ENCODE measurements around the gene MLXIPL.

Gene MLXIPL

GRCh38 chr7:73652541-73652949 is 28.2 kb upstream of the MLXIPL start:
- no peak for ATAC-seq
- TF ChIP-seq ESRRG (CRISPR knock-in tag; IDR thresholded peaks at IDR 0.05), result no peak
- no peak for TF ChIP-seq GLIS3 (CRISPR knock-in tag; IDR thresholded peaks at IDR 0.05)
- TF ChIP-seq ZNF70 (CRISPR knock-in tag; IDR thresholded peaks at IDR 0.05), result no peak
- no peak for TF ChIP-seq BACH2 (CRISPR knock-in tag; IDR thresholded peaks at IDR 0.05; ENCODE audit: borderline replicate concordance)
- TF ChIP-seq, protein P1, sequence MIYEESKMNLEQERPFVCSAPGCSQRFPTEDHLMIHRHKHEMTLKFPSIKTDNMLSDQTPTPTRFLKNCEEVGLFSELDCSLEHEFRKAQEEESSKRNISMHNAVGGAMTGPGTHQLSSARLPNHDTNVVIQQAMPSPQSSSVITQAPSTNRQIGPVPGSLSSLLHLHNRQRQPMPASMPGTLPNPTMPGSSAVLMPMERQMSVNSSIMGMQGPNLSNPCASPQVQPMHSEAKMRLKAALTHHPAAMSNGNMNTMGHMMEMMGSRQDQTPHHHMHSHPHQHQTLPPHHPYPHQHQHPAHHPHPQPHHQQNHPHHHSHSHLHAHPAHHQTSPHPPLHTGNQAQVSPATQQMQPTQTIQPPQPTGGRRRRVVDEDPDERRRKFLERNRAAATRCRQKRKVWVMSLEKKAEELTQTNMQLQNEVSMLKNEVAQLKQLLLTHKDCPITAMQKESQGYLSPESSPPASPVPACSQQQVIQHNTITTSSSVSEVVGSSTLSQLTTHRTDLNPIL (CRISPR knock-in tag; IDR thresholded peaks at IDR 0.05; ENCODE audit: low read depth), result no peak
- TF ChIP-seq, protein P2, sequence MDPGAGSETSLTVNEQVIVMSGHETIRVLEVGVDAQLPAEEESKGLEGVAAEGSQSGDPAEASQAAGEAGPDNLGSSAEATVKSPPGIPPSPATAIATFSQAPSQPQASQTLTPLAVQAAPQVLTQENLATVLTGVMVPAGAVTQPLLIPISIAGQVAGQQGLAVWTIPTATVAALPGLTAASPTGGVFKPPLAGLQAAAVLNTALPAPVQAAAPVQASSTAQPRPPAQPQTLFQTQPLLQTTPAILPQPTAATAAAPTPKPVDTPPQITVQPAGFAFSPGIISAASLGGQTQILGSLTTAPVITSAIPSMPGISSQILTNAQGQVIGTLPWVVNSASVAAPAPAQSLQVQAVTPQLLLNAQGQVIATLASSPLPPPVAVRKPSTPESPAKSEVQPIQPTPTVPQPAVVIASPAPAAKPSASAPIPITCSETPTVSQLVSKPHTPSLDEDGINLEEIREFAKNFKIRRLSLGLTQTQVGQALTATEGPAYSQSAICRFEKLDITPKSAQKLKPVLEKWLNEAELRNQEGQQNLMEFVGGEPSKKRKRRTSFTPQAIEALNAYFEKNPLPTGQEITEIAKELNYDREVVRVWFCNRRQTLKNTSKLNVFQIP (CRISPR knock-in tag; IDR thresholded peaks at IDR 0.05; ENCODE audit: borderline replicate concordance, low read depth), result no peak
- TF ChIP-seq CSRNP3 (CRISPR knock-in tag; IDR thresholded peaks at IDR 0.05), result no peak
- no peak for TF ChIP-seq ZFP3 (CRISPR knock-in tag; IDR thresholded peaks at IDR 0.05)
- no peak for TF ChIP-seq PPARA (CRISPR knock-in tag; IDR thresholded peaks at IDR 0.05; ENCODE audit: borderline replicate concordance)
- TF ChIP-seq SNAI2 (CRISPR knock-in tag; IDR thresholded peaks at IDR 0.05), result no peak
- no peak for TF ChIP-seq ZNF8 (CRISPR knock-in tag; IDR thresholded peaks at IDR 0.05)
- TF ChIP-seq CSDC2 (CRISPR knock-in tag; IDR thresholded peaks at IDR 0.05), result no peak
- no peak for TF ChIP-seq TCF4 (CRISPR knock-in tag; IDR thresholded peaks at IDR 0.05; ENCODE audit: borderline replicate concordance)
- no peak for TF ChIP-seq ARNTL (CRISPR knock-in tag; IDR thresholded peaks at IDR 0.05; ENCODE audit: borderline replicate concordance, low read depth)
- TF ChIP-seq ZFP30 (CRISPR knock-in tag; IDR thresholded peaks at IDR 0.05), result no peak
- no peak for TF ChIP-seq TOX (CRISPR knock-in tag; IDR thresholded peaks at IDR 0.05; ENCODE audit: borderline replicate concordance)

- ATAC-seq, result no peak
- TF ChIP-seq ZFP3 (CRISPR knock-in tag; IDR thresholded peaks at IDR 0.05), result no peak
- TF ChIP-seq TCF4 (CRISPR knock-in tag; IDR thresholded peaks at IDR 0.05; ENCODE audit: borderline replicate concordance), result no peak
- TF ChIP-seq BACH2 (CRISPR knock-in tag; IDR thresholded peaks at IDR 0.05; ENCODE audit: borderline replicate concordance), result no peak
- no peak for TF ChIP-seq TOX (CRISPR knock-in tag; IDR thresholded peaks at IDR 0.05; ENCODE audit: borderline replicate concordance)
- no peak for TF ChIP-seq CSDC2 (CRISPR knock-in tag; IDR thresholded peaks at IDR 0.05)
- no peak for TF ChIP-seq OSR1 (CRISPR knock-in tag; IDR thresholded peaks at IDR 0.05)
- TF ChIP-seq, protein P3, sequence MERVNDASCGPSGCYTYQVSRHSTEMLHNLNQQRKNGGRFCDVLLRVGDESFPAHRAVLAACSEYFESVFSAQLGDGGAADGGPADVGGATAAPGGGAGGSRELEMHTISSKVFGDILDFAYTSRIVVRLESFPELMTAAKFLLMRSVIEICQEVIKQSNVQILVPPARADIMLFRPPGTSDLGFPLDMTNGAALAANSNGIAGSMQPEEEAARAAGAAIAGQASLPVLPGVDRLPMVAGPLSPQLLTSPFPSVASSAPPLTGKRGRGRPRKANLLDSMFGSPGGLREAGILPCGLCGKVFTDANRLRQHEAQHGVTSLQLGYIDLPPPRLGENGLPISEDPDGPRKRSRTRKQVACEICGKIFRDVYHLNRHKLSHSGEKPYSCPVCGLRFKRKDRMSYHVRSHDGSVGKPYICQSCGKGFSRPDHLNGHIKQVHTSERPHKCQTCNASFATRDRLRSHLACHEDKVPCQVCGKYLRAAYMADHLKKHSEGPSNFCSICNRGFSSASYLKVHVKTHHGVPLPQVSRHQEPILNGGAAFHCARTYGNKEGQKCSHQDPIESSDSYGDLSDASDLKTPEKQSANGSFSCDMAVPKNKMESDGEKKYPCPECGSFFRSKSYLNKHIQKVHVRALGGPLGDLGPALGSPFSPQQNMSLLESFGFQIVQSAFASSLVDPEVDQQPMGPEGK (CRISPR knock-in tag; IDR thresholded peaks at IDR 0.05; ENCODE audit: borderline replicate concordance), result no peak
- TF ChIP-seq, protein P1 (CRISPR knock-in tag; IDR thresholded peaks at IDR 0.05; ENCODE audit: low read depth), result no peak
- TF ChIP-seq ZNF70 (CRISPR knock-in tag; IDR thresholded peaks at IDR 0.05), result no peak
- no peak for TF ChIP-seq ZFP30 (CRISPR knock-in tag; IDR thresholded peaks at IDR 0.05)
- TF ChIP-seq, protein P2 (CRISPR knock-in tag; IDR thresholded peaks at IDR 0.05; ENCODE audit: borderline replicate concordance, low read depth), result no peak
- no peak for TF ChIP-seq ESRRG (CRISPR knock-in tag; IDR thresholded peaks at IDR 0.05)
- no peak for TF ChIP-seq ZC3H10 (CRISPR knock-in tag; IDR thresholded peaks at IDR 0.05)
- no peak for TF ChIP-seq PPARA (CRISPR knock-in tag; IDR thresholded peaks at IDR 0.05; ENCODE audit: borderline replicate concordance)
- TF ChIP-seq ARNTL (CRISPR knock-in tag; IDR thresholded peaks at IDR 0.05; ENCODE audit: borderline replicate concordance, low read depth), result no peak
Observed at GRCh38 chr7:73650524-73650923, 26.2 kb upstream of the MLXIPL start.

DNA sequence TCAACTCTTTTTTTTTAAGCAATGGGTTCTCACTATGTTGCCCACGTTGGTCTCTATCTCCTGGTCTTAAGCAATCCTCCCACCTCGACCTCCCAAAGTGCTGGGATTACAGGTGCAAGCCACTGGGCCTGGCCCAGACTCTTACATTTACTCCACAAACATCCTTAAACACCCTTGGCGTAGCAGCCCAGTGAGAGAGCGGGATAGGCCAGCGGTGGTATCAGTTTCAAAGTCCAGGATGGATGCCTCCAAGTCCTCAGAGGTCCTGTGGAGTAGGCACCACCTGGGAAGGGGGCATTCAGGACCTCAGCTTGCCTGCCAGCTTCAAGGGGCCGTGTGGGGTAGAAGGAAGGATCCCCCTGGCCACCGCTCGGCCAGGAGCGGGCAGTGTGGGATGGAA is 25.3 kb upstream of the MLXIPL start:
- no peak; the same call in 2 of the 3 replicates for ATAC-seq
- no peak for TF ChIP-seq ZFP3 (CRISPR knock-in tag; IDR thresholded peaks at IDR 0.05)
- TF ChIP-seq RARB (CRISPR knock-in tag; IDR thresholded peaks at IDR 0.05), result no peak
- no peak for TF ChIP-seq SNAI2 (CRISPR knock-in tag; IDR thresholded peaks at IDR 0.05)
- TF ChIP-seq, protein P3 (CRISPR knock-in tag; IDR thresholded peaks at IDR 0.05; ENCODE audit: borderline replicate concordance), result no peak
- no peak for TF ChIP-seq ZNF565 (CRISPR knock-in tag; conservative IDR thresholded peaks at IDR 0.05; ENCODE audit: low read depth)
- no peak for TF ChIP-seq CSRNP3 (CRISPR knock-in tag; IDR thresholded peaks at IDR 0.05)
- TF ChIP-seq ISL1 (CRISPR knock-in tag; IDR thresholded peaks at IDR 0.05), result no peak
- no peak for TF ChIP-seq TOX (CRISPR knock-in tag; IDR thresholded peaks at IDR 0.05; ENCODE audit: borderline replicate concordance)
